Hepatocyte (in vitro differentiated cells): Measurements from ENCODE around the gene ENPP6. TPM values are rescaled to one million over a fixed set of nuclear protein-coding genes. Genes with fewer than 3 reads are reported as not detected.
A peak's percentile ranks its signal among the peaks of the same experiment; 100 is the strongest.

ENCODE experiments used
- DNase-seq: peaks from one replicate; pipeline ENCODE4 v3.0.0-alpha.2; 2016; ENCODE audit warnings: low spot score
- H2AFZ ChIP-seq: fragments of 200-600 bp; sonication (generic); 2 replicates; pipeline ENCODE4 v1.6.0; 2016; ENCODE audit warnings: antibody characterized with exemption, mild to moderate bottlenecking
- H3K27ac ChIP-seq: fragments of 200-600 bp; sonication (generic); 2 replicates; pipeline ENCODE4 v1.5.1; 2016; ENCODE audit warnings: mild to moderate bottlenecking
- H3K27me3 ChIP-seq: fragments of 200-600 bp; sonication (generic); 2 replicates; pipeline ENCODE4 v1.6.1; 2016
- H3K36me3 ChIP-seq: fragments of 200-600 bp; sonication (generic); replicated peaks from 2 replicates; pipeline ENCODE4 v1.5.1; 2016; ENCODE audit warnings: low read depth; ENCODE audit not compliant: insufficient read depth
- H3K4me1 ChIP-seq: fragments of 200-600 bp; sonication (generic); 2 replicates; pipeline ENCODE4 v1.5.1; 2016; ENCODE audit warnings: mild to moderate bottlenecking, moderate library complexity; ENCODE audit not compliant: insufficient read depth
- H3K4me2 ChIP-seq: fragments of 200-600 bp; sonication (generic); 2 replicates; pipeline ENCODE4 v1.6.0; 2016
- H3K4me3 ChIP-seq: fragments of 200-600 bp; sonication (generic); 2 replicates; pipeline ENCODE4 v1.5.1; 2016; ENCODE audit warnings: mild to moderate bottlenecking
- H3K79me2 ChIP-seq: fragments of 200-600 bp; sonication (generic); 2 replicates; pipeline ENCODE4 v1.6.0; 2017; ENCODE audit warnings: mild to moderate bottlenecking
- H3K9me2 ChIP-seq: fragments of 200-600 bp; sonication (generic); replicated peaks from 2 replicates; pipeline ENCODE4 v1.6.0; 2017; ENCODE audit warnings: mild to moderate bottlenecking; ENCODE audit not compliant: insufficient read depth
- H3K9me3 ChIP-seq: fragments of 200-600 bp; sonication (generic); 2 replicates; pipeline ENCODE4 v1.5.1; 2016; ENCODE audit warnings: low read depth, mild to moderate bottlenecking
- H4K20me1 ChIP-seq: fragments of 200-600 bp; sonication (generic); 2 replicates; pipeline ENCODE4 v1.6.0; 2016; ENCODE audit warnings: mild to moderate bottlenecking; ENCODE audit not compliant: insufficient read depth, poor library complexity, severe bottlenecking
- CTCF ChIP-seq: fragments of 200-600 bp; sonication (generic); IDR thresholded peaks from 2 replicates; pipeline ENCODE4 v1.5.1; 2016; ENCODE audit warnings: antibody characterized with exemption, mild to moderate bottlenecking; ENCODE audit not compliant: poor library complexity
- EZH2 ChIP-seq: fragments of 200-600 bp; sonication (generic); IDR thresholded peaks from 2 replicates; pipeline ENCODE4 v1.6.1; 2016; ENCODE audit warnings: antibody characterized with exemption, mild to moderate bottlenecking, borderline replicate concordance
- EZH2phosphoT487 ChIP-seq: fragments of 200-600 bp; sonication (generic); IDR thresholded peaks from one replicate; pipeline ENCODE4 v1.6.1; 2018; ENCODE audit warnings: antibody characterized with exemption, mild to moderate bottlenecking, low read depth, moderate library complexity; ENCODE audit not compliant: unreplicated experiment, severe bottlenecking
- WGBS: methylation state at CpG from one replicate; pipeline ENCODE4 v1.1.6; 2016; ENCODE audit warnings: low lambda C conversion rate; ENCODE audit errors: missing lambda C conversion rate; 5-methylcytosine and 5-hydroxymethylcytosine counted together
- polyA plus RNA-seq: library from polyadenylated mRNA; unstranded; fragments of >200 nt; fragmentation: Nextera tagmentation; extraction: Ambion mirVana; gene quantifications from 2 replicates; pipeline ENCODE4 v1.2.1, GENCODE V29; 2016
- total RNA-seq: library from RNA; depleted of rRNA; stranded (reverse); fragments of >200 nt; gene quantifications from 2 replicates; pipeline ENCODE4 v1.2.3, GENCODE V29; 2014

The ENPP6 gene
- total and polyA plus RNA-seq, 2 experiments from 2014 or later = 0.03 TPM; not detected in 1

- Histone ChIP-seq H3K79me2 (no peaks in the 10 kb centered on the region), H3K36me3 (no peaks in the 10 kb centered on the region), H2AFZ (no peak overlapping the region), H3K4me3 (no peak overlapping the region), H4K20me1 (no peaks in the 10 kb centered on the region), H3K4me1 (peaks cover 26% of the 10 kb centered on the region), H3K9me2 (no peaks in the 10 kb centered on the region), H3K27ac (peak overlapping the region; percentile 15), H3K4me2 (no peak overlapping the region), H3K9me3 (no peaks in the 10 kb centered on the region), H3K27me3 (no peaks in the 10 kb centered on the region)
- DNase-seq = no peak
- WGBS = 67% methylated on average over 4 of the region's 4 CpGs
- TF ChIP-seq EZH2 (no peak), CTCF (no peak), EZH2phosphoT487 (no peak)
Observed at GRCh38 chr4:184148738-184149637, 68.7 kb downstream of the ENPP6 start.

GRCh38 chr4:184147858-184148737 is 69.6 kb downstream of the ENPP6 start:
- WGBS = 53% methylated on average over 8 of the region's 8 CpGs
- Histone ChIP-seq H3K27ac (no peak overlapping the region), H3K4me2 (no peak overlapping the region)

GRCh38 chr4:184146951-184147350 is 70.7 kb downstream of the ENPP6 start:
- no peaks in the 10 kb centered on the region for H4K20me1 ChIP-seq
- H3K4me3 ChIP-seq = no peak overlapping the region
- no peak overlapping the region for H3K27ac ChIP-seq
- 84% methylated on average over 10 of the region's 10 CpGs for WGBS
- no peak for TF ChIP-seq EZH2
- TF ChIP-seq CTCF = no peak
- TF ChIP-seq EZH2phosphoT487 = no peak
- no peaks in the 10 kb centered on the region for H3K36me3 ChIP-seq
- H3K9me2 ChIP-seq = no peaks in the 10 kb centered on the region
- H3K79me2 ChIP-seq = no peaks in the 10 kb centered on the region
- no peaks in the 10 kb centered on the region for H3K9me3 ChIP-seq
- no peak overlapping the region for H2AFZ ChIP-seq
- no peak for DNase-seq
- no peak overlapping the region for H3K4me2 ChIP-seq
- peaks cover 26% of the 10 kb centered on the region for H3K4me1 ChIP-seq
- H3K27me3 ChIP-seq = no peaks in the 10 kb centered on the region

More at GRCh38 chr4:184147858-184148737, 69.6 kb downstream of the ENPP6 start:
- Histone ChIP-seq H3K4me3 (no peak overlapping the region), H3K9me2 (no peaks in the 10 kb centered on the region), H4K20me1 (no peaks in the 10 kb centered on the region), H3K79me2 (no peaks in the 10 kb centered on the region), H3K36me3 (no peaks in the 10 kb centered on the region), H2AFZ (no peak overlapping the region), H3K9me3 (no peaks in the 10 kb centered on the region), H3K4me1 (peaks cover 26% of the 10 kb centered on the region), H3K27me3 (no peaks in the 10 kb centered on the region)
- DNase-seq = no peak
- TF ChIP-seq EZH2 (no peak), CTCF (no peak), EZH2phosphoT487 (no peak)
